Large intestine (tissue), 3 donors: ENCODE data around the gene SPOPL. TPM values are rescaled to one million over a fixed set of nuclear protein-coding genes. Genes with fewer than 3 reads are reported as not detected.

Experiments
- DNase-seq, 2 donors: peaks; one replicate each; pipeline versions ENCODE4 v3.0.0 to v3.0.0-alpha.2; 2013
- H3K27ac ChIP-seq: one replicate; pipeline ENCODE4 v1.5.1; 2013; ENCODE audit warnings: low read length
- H3K27me3 ChIP-seq: 2 replicates; pipeline ENCODE4 v1.6.1; 2013; ENCODE audit warnings: low read length; ENCODE audit not compliant: control insufficient read depth, insufficient read depth
- H3K36me3 ChIP-seq: 2 replicates; pipeline ENCODE4 v1.6.1; 2013; ENCODE audit warnings: low read length; ENCODE audit not compliant: control insufficient read depth, insufficient read depth
- H3K4me1 ChIP-seq: one replicate; pipeline ENCODE4 v1.6.1; 2013; ENCODE audit warnings: low read length; ENCODE audit not compliant: control insufficient read depth, insufficient read depth
- H3K4me3 ChIP-seq: one replicate; pipeline ENCODE4 v1.5.1; 2013; ENCODE audit warnings: low read length
- H3K9me3 ChIP-seq: one replicate; pipeline ENCODE4 v1.6.1; 2013; ENCODE audit warnings: mild to moderate bottlenecking, low read depth, low read length, moderate library complexity; ENCODE audit not compliant: control insufficient read depth
- WGBS: methylation state at CpG from one replicate; pipeline ENCODE4 v1.1.5; 2013; ENCODE audit warnings: low lambda C conversion rate; ENCODE audit not compliant: insufficient coverage; 5-methylcytosine and 5-hydroxymethylcytosine counted together
- polyA plus RNA-seq: library from polyadenylated mRNA; unstranded; fragments of 120-200 nt; gene quantifications from one replicate; pipeline ENCODE4 v1.2.1, GENCODE V29; 2013

SPOPL gene
- polyA plus RNA-seq, 1 donor: 21.7 TPM

- no peaks in the 10 kb centered on the region for H3K36me3 ChIP-seq
- no peak overlapping the region for H3K27ac ChIP-seq
- WGBS: no CpG with 5 or more reads among the region's 3 CpGs
- no peak overlapping the region for H3K4me3 ChIP-seq
- H3K27me3 ChIP-seq: no peaks in the 10 kb centered on the region
- no peaks in the 10 kb centered on the region for H3K9me3 ChIP-seq
- H3K4me1 ChIP-seq: no peaks in the 10 kb centered on the region
- DNase-seq: no peak
Observed at GRCh38 chr2:138621139-138621538, 119.6 kb downstream of the SPOPL start.

GRCh38 chr2:138622613-138623012 lies 121.0 kb downstream of the SPOPL start:
- no peak for DNase-seq
- H3K4me3 ChIP-seq: no peak overlapping the region
- H3K9me3 ChIP-seq: no peaks in the 10 kb centered on the region
- no peak overlapping the region for H3K27ac ChIP-seq
- no peaks in the 10 kb centered on the region for H3K36me3 ChIP-seq
- WGBS: 93% methylated on average over 2 of the region's 3 CpGs
- no peaks in the 10 kb centered on the region for H3K4me1 ChIP-seq
- H3K27me3 ChIP-seq: no peaks in the 10 kb centered on the region
